ENCODE measurements around the gene STX3.

GRCh38 chr11:59787816-59788215 lies 32.6 kb downstream of the STX3 start:
- no peak for TF ChIP-seq EZH2phosphoT487 (IDR thresholded peaks at IDR 0.05; ENCODE audit: borderline replicate concordance)
- TF ChIP-seq, protein P1, sequence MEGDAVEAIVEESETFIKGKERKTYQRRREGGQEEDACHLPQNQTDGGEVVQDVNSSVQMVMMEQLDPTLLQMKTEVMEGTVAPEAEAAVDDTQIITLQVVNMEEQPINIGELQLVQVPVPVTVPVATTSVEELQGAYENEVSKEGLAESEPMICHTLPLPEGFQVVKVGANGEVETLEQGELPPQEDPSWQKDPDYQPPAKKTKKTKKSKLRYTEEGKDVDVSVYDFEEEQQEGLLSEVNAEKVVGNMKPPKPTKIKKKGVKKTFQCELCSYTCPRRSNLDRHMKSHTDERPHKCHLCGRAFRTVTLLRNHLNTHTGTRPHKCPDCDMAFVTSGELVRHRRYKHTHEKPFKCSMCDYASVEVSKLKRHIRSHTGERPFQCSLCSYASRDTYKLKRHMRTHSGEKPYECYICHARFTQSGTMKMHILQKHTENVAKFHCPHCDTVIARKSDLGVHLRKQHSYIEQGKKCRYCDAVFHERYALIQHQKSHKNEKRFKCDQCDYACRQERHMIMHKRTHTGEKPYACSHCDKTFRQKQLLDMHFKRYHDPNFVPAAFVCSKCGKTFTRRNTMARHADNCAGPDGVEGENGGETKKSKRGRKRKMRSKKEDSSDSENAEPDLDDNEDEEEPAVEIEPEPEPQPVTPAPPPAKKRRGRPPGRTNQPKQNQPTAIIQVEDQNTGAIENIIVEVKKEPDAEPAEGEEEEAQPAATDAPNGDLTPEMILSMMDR (IDR thresholded peaks at IDR 0.05 in 2 of 3, conservative IDR thresholded peaks at IDR 0.05 in 1 of 3; ENCODE audit: borderline replicate concordance in 1 of 3, insufficient read depth in 1 of 3, low read depth in 2 of 3, low read length in 2 of 3) = no peak
- no peak for TF ChIP-seq RAD21 (IDR thresholded peaks at IDR 0.05; ENCODE audit: low read depth)
- TF ChIP-seq SIN3A (IDR thresholded peaks at IDR 0.05; ENCODE audit: low read depth) = no peak
- TF ChIP-seq POLR2AphosphoS5 (IDR thresholded peaks at IDR 0.05; ENCODE audit: low read depth, low read length) = no peak
- TF ChIP-seq EZH2 (IDR thresholded peaks at IDR 0.05) = no peak
- no peak for TF ChIP-seq ELF1 (IDR thresholded peaks at IDR 0.05; ENCODE audit: borderline replicate concordance, low read depth)
- no peak for TF ChIP-seq CEBPB (IDR thresholded peaks at IDR 0.05; ENCODE audit: low read depth)
- no peak for TF ChIP-seq REST (IDR thresholded peaks at IDR 0.05; ENCODE audit: low read depth)
- TF ChIP-seq ZNF274 (IDR thresholded peaks at IDR 0.05; ENCODE audit: low read depth, low read length) = no peak
- TF ChIP-seq POLR2A (IDR thresholded peaks at IDR 0.05; ENCODE audit: borderline replicate concordance, extremely low read depth, insufficient read depth, insufficient read length) = no peak
- no peak for TF ChIP-seq MAX (IDR thresholded peaks at IDR 0.05)
- no peak for TF ChIP-seq SRF (IDR thresholded peaks at IDR 0.05; ENCODE audit: low read depth)
